Left lung (tissue), 10 donors: ENCODE results near the gene C16orf54. TPM values are rescaled to one million over a fixed set of nuclear protein-coding genes. Genes with fewer than 3 reads are reported as not detected.
"Not testable (repeated sequence)": the region's sequence is repeated elsewhere in the genome, so short reads cannot be mapped to it uniquely, and the experiment has no call there.

Experiments
- ATAC-seq: fragments of 200-7000 bp; cut with Tn5 transposase; one replicate; pipeline ENCODE4 v1.9.1; 2020; ENCODE audit warnings: moderate library complexity
- DNase-seq, 4 donors: peaks; one replicate each; pipeline ENCODE4 v3.0.0-alpha.2; 2013 to 2020
- H3K27ac ChIP-seq, 2 donors: fragments of 200-600 bp; sonication (generic) in 1 of 2; one replicate each; pipeline versions ENCODE4 v1.5.0 to v1.8.0; 2020 to 2021
- H3K27me3 ChIP-seq, 2 donors: fragments of 200-600 bp; sonication (generic) in 1 of 2; one replicate each; pipeline versions ENCODE4 v1.5.0 to v1.8.0; 2020 to 2021
- H3K36me3 ChIP-seq, 2 donors: fragments of 200-600 bp; sonication (generic) in 1 of 2; one replicate each; pipeline versions ENCODE4 v1.5.0 to v1.8.0; 2020 to 2021
- H3K4me1 ChIP-seq, 2 donors: fragments of 200-600 bp; one replicate each; pipeline ENCODE4 v1.8.0; 2021
- H3K4me3 ChIP-seq, 2 donors: fragments of 200-600 bp; sonication (generic) in 1 of 2; one replicate each; pipeline versions ENCODE4 v1.5.0 to v1.8.0; 2020 to 2021; ENCODE audit warnings: mild to moderate bottlenecking in 1 of 2
- H3K9me3 ChIP-seq, 2 donors: fragments of 200-600 bp; sonication (generic) in 1 of 2; one replicate each; pipeline versions ENCODE4 v1.5.0 to v1.8.0; 2020 to 2021
- intact Hi-C, 2 donors: fragments of 100-400 bp; cut with DNase I; formaldehyde crosslinking; loops; one replicate each; pipeline versions ENCODE4 v1.11.2 to v1.14.2; 2022
- polyA plus RNA-seq, 6 donors: library from polyadenylated mRNA; unstranded; fragments of 120-200 nt; gene quantifications; one replicate each; pipeline ENCODE4 v1.2.1, GENCODE V29; 2013; ENCODE audit not compliant: insufficient read length in 6 of 6
- total RNA-seq, 2 donors: library from RNA; stranded (reverse); fragmentation: NEBNext Ultra II Directional; extraction: Animal tissue kit (Norgen Biotek cat#: 25700); gene quantifications; one replicate each; pipeline ENCODE4 v1.2.1, GENCODE V29; 2021
- TF ChIP-seq, protein P1 (sequence below), 2 donors: fragments of 200-600 bp; sonication (generic) in 1 of 2; IDR thresholded peaks; one replicate each; pipeline versions ENCODE4 v1.5.0 to v1.8.0; 2021; ENCODE audit warnings: antibody characterized with exemption in 2 of 2
- donor health status: DM: no; HTN: yes; CAD: no.
- donor health status: DM: no; HTN: no; CAD: no.

C16orf54 gene
- total and polyA plus RNA-seq, 8 donors = 0.33 to 13.6 (median 0.69) TPM

DNA sequence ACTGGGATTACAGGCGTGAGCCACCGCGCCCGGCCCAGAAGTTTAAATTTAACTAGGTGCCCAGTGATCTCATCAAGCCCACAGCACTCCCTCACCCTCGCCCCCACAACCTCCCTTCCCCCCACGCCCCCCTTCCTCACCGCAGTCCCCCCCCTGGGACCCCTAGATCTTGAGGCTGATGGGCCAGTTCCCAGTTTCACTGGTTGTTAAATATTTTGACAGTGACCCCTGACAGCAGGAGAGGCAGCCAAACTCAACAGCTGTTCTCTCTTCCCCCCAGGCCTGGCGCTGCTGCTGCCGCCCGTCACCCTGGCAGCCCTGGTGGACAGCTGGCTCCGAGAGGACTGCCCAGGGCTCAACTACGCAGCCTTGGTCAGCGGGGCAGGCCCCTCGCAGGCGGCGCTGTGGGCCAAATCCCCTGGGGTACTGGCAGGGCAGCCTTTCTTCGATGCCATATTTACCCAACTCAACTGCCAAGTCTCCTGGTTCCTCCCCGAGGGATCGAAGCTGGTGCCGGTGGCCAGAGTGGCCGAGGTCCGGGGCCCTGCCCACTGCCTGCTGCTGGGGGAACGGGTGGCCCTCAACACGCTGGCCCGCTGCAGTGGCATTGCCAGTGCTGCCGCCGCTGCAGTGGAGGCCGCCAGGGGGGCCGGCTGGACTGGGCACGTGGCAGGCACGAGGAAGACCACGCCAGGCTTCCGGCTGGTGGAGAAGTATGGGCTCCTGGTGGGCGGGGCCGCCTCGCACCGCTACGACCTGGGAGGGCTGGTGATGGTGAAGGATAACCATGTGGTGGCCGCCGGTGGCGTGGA lies 51.2 kb downstream of the C16orf54 start:
- intact Hi-C loops = no loop called here
- TF ChIP-seq, protein P1, sequence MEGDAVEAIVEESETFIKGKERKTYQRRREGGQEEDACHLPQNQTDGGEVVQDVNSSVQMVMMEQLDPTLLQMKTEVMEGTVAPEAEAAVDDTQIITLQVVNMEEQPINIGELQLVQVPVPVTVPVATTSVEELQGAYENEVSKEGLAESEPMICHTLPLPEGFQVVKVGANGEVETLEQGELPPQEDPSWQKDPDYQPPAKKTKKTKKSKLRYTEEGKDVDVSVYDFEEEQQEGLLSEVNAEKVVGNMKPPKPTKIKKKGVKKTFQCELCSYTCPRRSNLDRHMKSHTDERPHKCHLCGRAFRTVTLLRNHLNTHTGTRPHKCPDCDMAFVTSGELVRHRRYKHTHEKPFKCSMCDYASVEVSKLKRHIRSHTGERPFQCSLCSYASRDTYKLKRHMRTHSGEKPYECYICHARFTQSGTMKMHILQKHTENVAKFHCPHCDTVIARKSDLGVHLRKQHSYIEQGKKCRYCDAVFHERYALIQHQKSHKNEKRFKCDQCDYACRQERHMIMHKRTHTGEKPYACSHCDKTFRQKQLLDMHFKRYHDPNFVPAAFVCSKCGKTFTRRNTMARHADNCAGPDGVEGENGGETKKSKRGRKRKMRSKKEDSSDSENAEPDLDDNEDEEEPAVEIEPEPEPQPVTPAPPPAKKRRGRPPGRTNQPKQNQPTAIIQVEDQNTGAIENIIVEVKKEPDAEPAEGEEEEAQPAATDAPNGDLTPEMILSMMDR (IDR thresholded peaks at IDR 0.05) = no peak

DNA sequence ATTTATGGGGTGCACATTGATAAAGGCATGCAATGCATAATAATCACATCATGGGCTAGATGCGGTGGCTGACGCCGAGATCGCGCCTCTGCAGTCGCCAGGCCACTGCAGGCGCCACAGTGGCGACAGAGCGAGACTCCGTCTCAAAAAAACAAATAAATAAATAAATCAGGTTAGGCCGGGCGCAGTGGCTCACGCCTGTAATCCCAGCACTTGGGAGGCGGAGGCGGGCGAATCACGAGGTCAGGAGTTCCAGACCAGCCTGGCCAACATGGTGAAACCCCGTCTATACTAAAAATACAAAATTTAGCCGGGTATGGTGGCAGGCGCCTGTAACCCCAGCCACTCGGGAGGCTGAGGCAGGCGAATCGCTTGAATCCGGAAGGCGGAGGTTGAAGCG lies 53.2 kb downstream of the C16orf54 start:
- ATAC-seq, H3K4me1 ChIP-seq, H3K36me3 ChIP-seq, H3K9me3 ChIP-seq, H3K27ac ChIP-seq, H3K4me3 ChIP-seq, H3K27me3 ChIP-seq, intact Hi-C loops: not testable (repeated sequence)
- DNase-seq = peak in 1 of 4 donors; percentile 68

More for the DNA sequence above, 51.2 kb downstream of the C16orf54 start:
- H3K36me3 ChIP-seq = no peaks in the 10 kb centered on the region
- H3K27me3 ChIP-seq = no peaks in the 10 kb centered on the region
- peaks cover 0 to 6% of the 10 kb centered on the region in 2 donors for H3K4me1 ChIP-seq
- DNase-seq = peak in 1 of 4 donors; percentile 56
- H3K9me3 ChIP-seq = no peaks in the 10 kb centered on the region
- no peak overlapping the region for H3K4me3 ChIP-seq
- no peak overlapping the region for H3K27ac ChIP-seq
- ATAC-seq = peak; percentile 8

Other genes starting within 250 kb of the C16orf54 start
- 10 to 100 TPM; 34.0 to 55.0 TPM for gene NPIPB12, start 239.6 kb downstream of the C16orf54 start, total RNA-seq
- 100 to 1,000 TPM in 3 of 6 donors, 10 to 100 TPM in 3; 68.2 to 107 (median 93.9) TPM for gene NPIPB12, start 239.6 kb downstream of the C16orf54 start, polyA plus RNA-seq
- 10 to 100 TPM; 27.7 to 29.1 TPM for gene SPN, start 82.7 kb downstream of the C16orf54 start, total RNA-seq
- gene SPN, start 82.7 kb downstream of the C16orf54 start, polyA plus RNA-seq = 1 to 10 TPM; 1.9 to 2.6 (median 2.4) TPM
- gene QPRT, start 66.8 kb downstream of the C16orf54 start, total RNA-seq = 10 to 100 TPM; 21.9 to 27.1 TPM
- 10 to 100 TPM; 46.2 to 58.8 (median 56.1) TPM for gene QPRT, start 66.8 kb downstream of the C16orf54 start, polyA plus RNA-seq
- not detected for gene ZG16, start 32.3 kb upstream of the C16orf54 start, total RNA-seq
- under 1 TPM in 5 of 6 donors, not detected in 1; 0.06 to 0.10 (median 0.07) TPM for gene ZG16, start 32.3 kb upstream of the C16orf54 start, polyA plus RNA-seq
- 10 to 100 TPM; 24.8 to 32.5 TPM for gene KIF22, start 44.8 kb upstream of the C16orf54 start, total RNA-seq
- 10 to 100 TPM; 48.4 to 92.2 (median 63.9) TPM for gene KIF22, start 44.8 kb upstream of the C16orf54 start, polyA plus RNA-seq
- 100 to 1,000 TPM; 193 to 205 TPM for gene MAZ, start 60.5 kb upstream of the C16orf54 start, total RNA-seq
- gene MAZ, start 60.5 kb upstream of the C16orf54 start, polyA plus RNA-seq = 100 to 1,000 TPM; 246 to 353 (median 292) TPM
- gene PRRT2, start 66.2 kb upstream of the C16orf54 start, total RNA-seq = 1 to 10 TPM in 1 of 2 donors, under 1 TPM in 1; 0.94 to 3.1 TPM
- 10 to 100 TPM in 5 of 6 donors, 1 to 10 TPM in 1; 9.0 to 15.1 (median 11.2) TPM for gene PRRT2, start 66.2 kb upstream of the C16orf54 start, polyA plus RNA-seq
- 10 to 100 TPM; 16.4 to 23.1 TPM for gene PAGR1, start 70.2 kb upstream of the C16orf54 start, total RNA-seq
- gene PAGR1, start 70.2 kb upstream of the C16orf54 start, polyA plus RNA-seq = 10 to 100 TPM; 27.5 to 40.6 (median 30.6) TPM
- 100 to 1,000 TPM; 236 to 280 TPM for gene MVP, start 74.5 kb upstream of the C16orf54 start, total RNA-seq
- 10 to 100 TPM; 12.5 to 22.8 (median 16.8) TPM for gene MVP, start 74.5 kb upstream of the C16orf54 start, polyA plus RNA-seq
- gene CDIPT, start 117.2 kb upstream of the C16orf54 start, total RNA-seq = 10 to 100 TPM; 69.5 to 84.8 TPM
- gene CDIPT, start 117.2 kb upstream of the C16orf54 start, polyA plus RNA-seq = 10 to 100 TPM; 72.5 to 80.5 (median 78.3) TPM
- 10 to 100 TPM in 1 of 2 donors, 1 to 10 TPM in 1; 7.7 to 30.2 TPM for gene SEZ6L2, start 153.6 kb upstream of the C16orf54 start, total RNA-seq
- 1 to 10 TPM; 4.9 to 6.3 (median 5.7) TPM for gene SEZ6L2, start 153.6 kb upstream of the C16orf54 start, polyA plus RNA-seq
- 10 to 100 TPM in 1 of 2 donors, 1 to 10 TPM in 1; 3.6 to 15.6 TPM for gene ASPHD1, start 154.5 kb upstream of the C16orf54 start, total RNA-seq
- gene ASPHD1, start 154.5 kb upstream of the C16orf54 start, polyA plus RNA-seq = under 1 TPM; 0.42 to 0.66 (median 0.61) TPM
- 10 to 100 TPM; 14.8 to 20.9 TPM for gene KCTD13, start 180.2 kb upstream of the C16orf54 start, total RNA-seq
- 10 to 100 TPM; 18.3 to 24.2 (median 21.3) TPM for gene KCTD13, start 180.2 kb upstream of the C16orf54 start, polyA plus RNA-seq
- gene TMEM219, start 216.1 kb upstream of the C16orf54 start, total RNA-seq = 100 to 1,000 TPM; 122 to 154 TPM
- 100 to 1,000 TPM; 103 to 128 (median 114) TPM for gene TMEM219, start 216.1 kb upstream of the C16orf54 start, polyA plus RNA-seq
- gene TAOK2, start 227.9 kb upstream of the C16orf54 start, total RNA-seq = 10 to 100 TPM; 61.4 to 64.5 TPM
- 10 to 100 TPM; 47.5 to 71.4 (median 55.0) TPM for gene TAOK2, start 227.9 kb upstream of the C16orf54 start, polyA plus RNA-seq
- gene HIRIP3, start 249.6 kb upstream of the C16orf54 start, total RNA-seq = 10 to 100 TPM; 14.4 to 17.4 TPM
- gene HIRIP3, start 249.6 kb upstream of the C16orf54 start, polyA plus RNA-seq = 10 to 100 TPM; 17.8 to 20.7 (median 18.3) TPM